ENCODE measurements around the gene TMPRSS11E. TPM values are rescaled to one million over a fixed set of nuclear protein-coding genes. Genes with fewer than 3 reads are reported as not detected.
"Not testable (repeated sequence)": the region's sequence is repeated elsewhere in the genome, so short reads cannot be mapped to it uniquely, and the experiment has no call there.

The TMPRSS11E gene
- total RNA-seq, 1 experiment from 2014 or later = not detected

DNA sequence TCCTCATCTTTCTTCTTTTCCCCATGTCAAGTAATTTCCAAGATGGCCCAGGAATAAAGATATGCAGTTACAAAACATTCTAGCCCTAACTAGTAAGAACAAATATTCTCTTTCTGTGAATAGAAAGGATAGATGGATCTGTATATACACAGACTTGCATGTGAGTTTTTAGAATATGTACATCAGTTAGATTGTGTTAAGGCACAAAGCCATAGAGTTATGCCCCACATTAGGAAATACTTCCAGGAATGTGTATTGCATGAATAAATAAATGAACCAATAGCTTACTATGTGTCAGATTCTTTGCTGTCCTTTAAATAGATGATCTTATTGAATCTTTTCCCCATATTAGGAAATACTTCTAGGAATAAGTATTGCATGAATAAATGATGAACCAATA is 46.0 kb upstream of the TMPRSS11E start:
- Histone ChIP-seq H3K27me3 (ENCODE audit: control insufficient read depth, insufficient read depth, low read length) (no peaks in the 10 kb centered on the region), H3K36me3 (ENCODE audit: control insufficient read depth, insufficient read depth, low read length) (no peaks in the 10 kb centered on the region), H3K9me3 (ENCODE audit: control insufficient read depth, insufficient read depth, low read depth, low read length) (no peaks in the 10 kb centered on the region), H3K27ac (ENCODE audit: low read length) (no peak overlapping the region), H3K4me1 (ENCODE audit: control insufficient read depth, insufficient read depth, low read length) (no peaks in the 10 kb centered on the region), H3K4me3 (ENCODE audit: low read depth in 2 of 2, low read length in 2 of 2) (no peak overlapping the region)
- CTCF ChIA-PET = no interaction called here
- TF ChIP-seq POLR2AphosphoS5 (IDR thresholded peaks at IDR 0.05; ENCODE audit: low read depth, low read length) = no peak
- no peak for TF ChIP-seq TCF7L2 (IDR thresholded peaks at IDR 0.05; ENCODE audit: low read depth, low read length)
- TF ChIP-seq, protein P1, sequence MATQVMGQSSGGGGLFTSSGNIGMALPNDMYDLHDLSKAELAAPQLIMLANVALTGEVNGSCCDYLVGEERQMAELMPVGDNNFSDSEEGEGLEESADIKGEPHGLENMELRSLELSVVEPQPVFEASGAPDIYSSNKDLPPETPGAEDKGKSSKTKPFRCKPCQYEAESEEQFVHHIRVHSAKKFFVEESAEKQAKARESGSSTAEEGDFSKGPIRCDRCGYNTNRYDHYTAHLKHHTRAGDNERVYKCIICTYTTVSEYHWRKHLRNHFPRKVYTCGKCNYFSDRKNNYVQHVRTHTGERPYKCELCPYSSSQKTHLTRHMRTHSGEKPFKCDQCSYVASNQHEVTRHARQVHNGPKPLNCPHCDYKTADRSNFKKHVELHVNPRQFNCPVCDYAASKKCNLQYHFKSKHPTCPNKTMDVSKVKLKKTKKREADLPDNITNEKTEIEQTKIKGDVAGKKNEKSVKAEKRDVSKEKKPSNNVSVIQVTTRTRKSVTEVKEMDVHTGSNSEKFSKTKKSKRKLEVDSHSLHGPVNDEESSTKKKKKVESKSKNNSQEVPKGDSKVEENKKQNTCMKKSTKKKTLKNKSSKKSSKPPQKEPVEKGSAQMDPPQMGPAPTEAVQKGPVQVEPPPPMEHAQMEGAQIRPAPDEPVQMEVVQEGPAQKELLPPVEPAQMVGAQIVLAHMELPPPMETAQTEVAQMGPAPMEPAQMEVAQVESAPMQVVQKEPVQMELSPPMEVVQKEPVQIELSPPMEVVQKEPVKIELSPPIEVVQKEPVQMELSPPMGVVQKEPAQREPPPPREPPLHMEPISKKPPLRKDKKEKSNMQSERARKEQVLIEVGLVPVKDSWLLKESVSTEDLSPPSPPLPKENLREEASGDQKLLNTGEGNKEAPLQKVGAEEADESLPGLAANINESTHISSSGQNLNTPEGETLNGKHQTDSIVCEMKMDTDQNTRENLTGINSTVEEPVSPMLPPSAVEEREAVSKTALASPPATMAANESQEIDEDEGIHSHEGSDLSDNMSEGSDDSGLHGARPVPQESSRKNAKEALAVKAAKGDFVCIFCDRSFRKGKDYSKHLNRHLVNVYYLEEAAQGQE (IDR thresholded peaks at IDR 0.05; ENCODE audit: insufficient read depth in 1 of 2, low read depth in 2 of 2, low read length in 1 of 2) = no peak
- no peak for TF ChIP-seq SIN3A (IDR thresholded peaks at IDR 0.05; ENCODE audit: borderline replicate concordance, insufficient read depth, low read depth, low read length)
- TF ChIP-seq CTCF (IDR thresholded peaks at IDR 0.05) = no peak
- in situ Hi-C loops (cut with HindIII; ENCODE audit: low pct_unique_long_range_greater_than_20kb, low sequenced_read_pairs) (no loop called here), intact Hi-C loops (cut with micrococcal nuclease; ENCODE audit: unreplicated experiment) (no loop called here)
- ATAC-seq (no peak), DNase-seq (ENCODE audit: low read depth, low spot score) (no peak)
- BruUV-seq (replicated peaks) = no TSS peak
- POLR2A ChIA-PET = no interaction called here

GRCh38 chr4:68404153-68404552 is 43.1 kb upstream of the TMPRSS11E start:
- Histone ChIP-seq H3K9me3 (ENCODE audit: control insufficient read depth, insufficient read depth, low read depth, low read length) (no peaks in the 10 kb centered on the region), H3K4me3 (ENCODE audit: low read depth in 2 of 2, low read length in 2 of 2) (no peak overlapping the region), H3K27me3 (ENCODE audit: control insufficient read depth, insufficient read depth, low read length) (no peaks in the 10 kb centered on the region), H3K27ac (ENCODE audit: low read length) (no peak overlapping the region), H3K36me3 (ENCODE audit: control insufficient read depth, insufficient read depth, low read length) (no peaks in the 10 kb centered on the region), H3K4me1 (ENCODE audit: control insufficient read depth, insufficient read depth, low read length) (no peaks in the 10 kb centered on the region)
- in situ Hi-C loops (cut with HindIII; ENCODE audit: low pct_unique_long_range_greater_than_20kb, low sequenced_read_pairs) (no loop called here), intact Hi-C loops (cut with micrococcal nuclease; ENCODE audit: unreplicated experiment) (no loop called here)
- ChIA-PET CTCF (no interaction called here), POLR2A (no interaction called here)
- BruUV-seq (replicated peaks) = no TSS peak
- no peak for ATAC-seq
- no peak for DNase-seq (ENCODE audit: low read depth, low spot score)
- TF ChIP-seq SIN3A (IDR thresholded peaks at IDR 0.05; ENCODE audit: borderline replicate concordance, insufficient read depth, low read depth, low read length) = no peak

GRCh38 chr4:68405718-68406478 is 41.4 kb upstream of the TMPRSS11E start:
- H3K27me3 ChIP-seq (ENCODE audit: control insufficient read depth, insufficient read depth, low read length); BruUV-seq (replicated peaks); in situ Hi-C loops (cut with HindIII; ENCODE audit: low pct_unique_long_range_greater_than_20kb, low sequenced_read_pairs); H3K4me3 ChIP-seq (ENCODE audit: low read depth in 2 of 2, low read length in 2 of 2); ATAC-seq; CTCF ChIA-PET; intact Hi-C loops (cut with micrococcal nuclease; ENCODE audit: unreplicated experiment); H3K27ac ChIP-seq (ENCODE audit: low read length); H3K4me1 ChIP-seq (ENCODE audit: control insufficient read depth, insufficient read depth, low read length); DNase-seq (ENCODE audit: low read depth, low spot score); H3K9me3 ChIP-seq (ENCODE audit: control insufficient read depth, insufficient read depth, low read depth, low read length); H3K36me3 ChIP-seq (ENCODE audit: control insufficient read depth, insufficient read depth, low read length); POLR2A ChIA-PET: not testable (repeated sequence)
